Lower leg skin (tissue), 4 donors: ENCODE data around the gene LECT2. TPM values are rescaled to one million over a fixed set of nuclear protein-coding genes. Genes with fewer than 3 reads are reported as not detected.

ENCODE experiments used
- DNase-seq, 2 donors: peaks; one replicate each; pipeline ENCODE4 v3.0.0-alpha.2; 2019; ENCODE audit warnings: low spot score in 2 of 2
- H3K4me3 ChIP-seq: fragments of 200-600 bp; sonication (generic); 2 replicates; pipeline ENCODE4 v1.5.1; 2017; ENCODE audit warnings: mild to moderate bottlenecking, low read depth; ENCODE audit not compliant: poor library complexity, severe bottlenecking
- POLR2A ChIP-seq, 2 donors: fragments of 450-650 bp; IDR thresholded peaks; one replicate each; pipeline ENCODE4 v1.6.1; 2016 to 2017; ENCODE audit warnings: antibody characterized with exemption in 2 of 2, mild to moderate bottlenecking in 1 of 2, moderate library complexity in 1 of 2
- WGBS, 2 donors: methylation state at CpG; one replicate each; pipeline ENCODE4 v1.1.5; 2018; 5-methylcytosine and 5-hydroxymethylcytosine counted together
- intact Hi-C: fragments of 100-400 bp; cut with DNase I; formaldehyde crosslinking; loops from one replicate; pipeline ENCODE4 v1.15.0; 2023; ENCODE audit warnings: low total_unique reads
- total RNA-seq, 4 donors: library from RNA; depleted of rRNA; stranded (reverse); fragments of >200 nt; gene quantifications; one replicate each; pipeline ENCODE4 v1.1.0, GENCODE V29; 2016
- TF ChIP-seq, protein P1 (sequence below), 3 donors: fragments of 450-650 bp; IDR thresholded peaks; one replicate each; pipeline ENCODE4 v1.5.1; 2016; ENCODE audit warnings: antibody characterized with exemption in 3 of 3, mild to moderate bottlenecking in 3 of 3, moderate library complexity in 2 of 3

The LECT2 gene
- total RNA-seq: not detected

DNA sequence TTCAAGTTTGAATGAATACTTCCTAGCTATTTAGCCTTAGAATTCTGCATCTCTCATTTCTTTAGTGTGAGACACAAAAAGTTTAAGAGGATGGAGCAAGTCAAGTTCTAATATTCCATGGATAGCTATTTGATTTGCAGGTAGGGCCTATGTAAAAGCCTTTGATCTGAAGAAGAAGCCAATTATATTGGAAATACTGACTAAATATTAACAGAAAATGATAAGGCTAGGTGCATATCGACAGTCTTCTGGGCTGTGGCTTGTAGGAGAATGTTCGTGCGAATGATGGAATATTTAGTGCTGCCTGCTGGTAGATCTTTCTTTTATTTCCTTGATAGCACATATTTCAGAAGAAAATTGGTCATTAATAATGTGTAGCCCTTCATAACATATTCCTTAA, at the start of gene LECT2:
Gene LECT2 (minus strand): TSS at position 85 of the 400 bp plus-strand sequence. CDS start 150 bp downstream, outside the sequence.
- 80 to 97% methylated on average over 3 of the region's 3 CpGs for WGBS, 2 donors
- no peak within 1 kb of the TSS for H3K4me3 ChIP-seq
- intact Hi-C loops: no loop called here
- DNase-seq: no peak
- TF ChIP-seq POLR2A (IDR thresholded peaks at IDR 0.05): no peak
- TF ChIP-seq, protein P1, sequence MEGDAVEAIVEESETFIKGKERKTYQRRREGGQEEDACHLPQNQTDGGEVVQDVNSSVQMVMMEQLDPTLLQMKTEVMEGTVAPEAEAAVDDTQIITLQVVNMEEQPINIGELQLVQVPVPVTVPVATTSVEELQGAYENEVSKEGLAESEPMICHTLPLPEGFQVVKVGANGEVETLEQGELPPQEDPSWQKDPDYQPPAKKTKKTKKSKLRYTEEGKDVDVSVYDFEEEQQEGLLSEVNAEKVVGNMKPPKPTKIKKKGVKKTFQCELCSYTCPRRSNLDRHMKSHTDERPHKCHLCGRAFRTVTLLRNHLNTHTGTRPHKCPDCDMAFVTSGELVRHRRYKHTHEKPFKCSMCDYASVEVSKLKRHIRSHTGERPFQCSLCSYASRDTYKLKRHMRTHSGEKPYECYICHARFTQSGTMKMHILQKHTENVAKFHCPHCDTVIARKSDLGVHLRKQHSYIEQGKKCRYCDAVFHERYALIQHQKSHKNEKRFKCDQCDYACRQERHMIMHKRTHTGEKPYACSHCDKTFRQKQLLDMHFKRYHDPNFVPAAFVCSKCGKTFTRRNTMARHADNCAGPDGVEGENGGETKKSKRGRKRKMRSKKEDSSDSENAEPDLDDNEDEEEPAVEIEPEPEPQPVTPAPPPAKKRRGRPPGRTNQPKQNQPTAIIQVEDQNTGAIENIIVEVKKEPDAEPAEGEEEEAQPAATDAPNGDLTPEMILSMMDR (IDR thresholded peaks at IDR 0.05): no peak

DNA sequence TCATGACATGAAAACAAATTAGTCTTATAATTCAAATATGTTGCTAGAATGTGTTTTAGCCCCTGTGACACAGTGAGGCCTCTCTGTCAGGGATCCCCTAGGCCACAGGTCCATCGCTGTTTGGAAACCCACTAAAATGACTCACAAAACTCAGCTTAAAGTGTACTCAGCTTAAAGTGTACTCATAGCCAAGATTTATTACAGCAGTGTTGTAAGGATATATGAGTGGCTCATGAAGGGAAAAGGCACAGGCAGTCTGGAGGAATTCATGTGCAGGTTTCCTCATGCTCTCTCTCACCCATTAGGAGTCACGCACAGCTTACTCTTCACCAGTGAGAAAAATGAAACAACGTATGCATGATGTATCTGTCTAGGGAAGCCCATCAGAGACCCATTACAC, 49.7 kb upstream of the LECT2 start:
- intact Hi-C loops: no loop called here
- no peak for DNase-seq
- WGBS, 2 donors: 96% methylated on average over 3 of the region's 3 CpGs
- no peak overlapping the region for H3K4me3 ChIP-seq
- TF ChIP-seq POLR2A (IDR thresholded peaks at IDR 0.05): no peak
- TF ChIP-seq, protein P1 (IDR thresholded peaks at IDR 0.05): no peak

DNA sequence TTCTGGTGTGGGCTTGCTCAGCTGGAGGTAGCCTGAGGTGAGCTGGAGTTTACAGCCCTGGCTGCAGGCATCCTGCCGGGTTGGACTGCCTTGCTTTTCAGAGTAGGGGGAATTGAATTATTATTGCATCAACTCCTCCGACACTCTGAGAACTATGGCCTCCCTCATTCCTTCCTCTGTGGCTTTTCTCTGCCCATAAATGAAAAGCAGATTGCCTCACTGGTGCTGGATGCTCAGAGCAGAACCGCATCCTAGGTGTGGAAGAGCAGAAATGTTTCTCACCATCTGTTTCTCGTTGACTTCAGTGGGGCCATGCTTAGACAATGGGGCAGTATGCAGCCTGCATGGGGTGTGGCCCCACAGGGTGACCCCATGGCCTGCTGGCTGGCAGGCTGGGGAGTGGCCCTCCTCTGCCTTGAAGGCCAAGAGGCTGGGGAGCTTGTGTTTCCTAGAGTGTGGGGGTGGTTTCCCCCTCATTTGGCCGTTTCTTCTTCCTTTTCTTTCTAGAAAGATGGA, 46.7 kb upstream of the LECT2 start:
- H3K4me3 ChIP-seq: no peak overlapping the region
- TF ChIP-seq, protein P1 (IDR thresholded peaks at IDR 0.05): no peak
- DNase-seq: no peak
- WGBS, 2 donors: 38 to 54% methylated on average over 4 to 5 of the region's 5 CpGs
- intact Hi-C loops: no loop called here

DNA sequence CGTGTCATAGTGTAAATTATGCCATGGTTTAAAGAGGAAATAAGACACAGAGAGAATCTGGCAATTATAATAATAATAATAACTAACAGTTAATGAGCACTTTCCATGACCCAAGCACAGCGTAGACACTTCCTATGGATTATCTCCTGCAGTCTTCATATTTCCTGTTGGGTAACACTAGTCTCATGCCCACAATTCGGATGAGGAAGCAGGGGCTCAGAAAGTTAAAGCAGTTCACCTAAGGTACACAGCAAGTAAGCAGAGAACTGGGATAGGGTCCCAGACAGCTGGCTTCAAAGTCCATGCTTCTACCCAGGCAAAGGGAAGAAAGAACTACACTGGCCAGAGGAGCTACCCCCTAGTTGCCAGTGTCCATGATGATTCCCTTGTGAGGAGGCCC, 46.1 kb upstream of the LECT2 start:
- H3K4me3 ChIP-seq: no peak overlapping the region
- TF ChIP-seq POLR2A (IDR thresholded peaks at IDR 0.05): no peak
- TF ChIP-seq, protein P1 (IDR thresholded peaks at IDR 0.05): no peak
- 72 to 74% methylated on average over 3 of the region's 3 CpGs for WGBS, 2 donors
- no peak for DNase-seq
- intact Hi-C loops: no loop called here

DNA sequence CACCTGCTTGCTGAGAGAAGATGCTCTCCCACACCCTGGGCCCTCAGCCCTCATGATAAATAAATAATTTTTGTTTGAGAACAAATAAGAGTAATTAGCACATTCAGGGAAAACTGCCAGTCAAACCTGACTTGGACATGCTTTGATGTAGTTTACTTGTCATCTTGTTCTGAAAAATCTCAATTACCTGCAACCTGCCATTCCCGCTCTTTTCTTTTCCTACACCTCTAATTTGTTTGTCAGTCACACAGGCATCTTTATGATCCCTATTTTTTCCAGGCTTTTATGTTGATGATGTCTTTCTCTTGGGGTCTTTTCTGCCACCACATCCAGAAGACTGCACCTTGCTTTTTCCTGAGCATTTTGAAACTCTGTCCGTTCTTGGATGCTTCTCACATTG, 45.4 kb upstream of the LECT2 start:
- DNase-seq: no peak
- WGBS, 2 donors: 95 to 96% methylated on average over 2 of the region's 2 CpGs
- no peak overlapping the region for H3K4me3 ChIP-seq
- intact Hi-C loops: no loop called here
- TF ChIP-seq, protein P1 (IDR thresholded peaks at IDR 0.05): no peak
- TF ChIP-seq POLR2A (IDR thresholded peaks at IDR 0.05): no peak
